Spleen (tissue), 3 donors: ENCODE measurements around the gene DGKB.

Experiments used
- POLR2A ChIP-seq, 3 donors: fragments of 450-650 bp; IDR thresholded peaks; one replicate each; pipeline ENCODE4 v1.5.1; 2017; ENCODE audit warnings: antibody characterized with exemption in 3 of 3, mild to moderate bottlenecking in 1 of 3
- POLR2AphosphoS5 ChIP-seq, 3 donors: sonication (generic); formaldehyde crosslinking; IDR thresholded peaks; one replicate each; pipeline ENCODE4 v1.5.1; 2017; ENCODE audit warnings: antibody characterized with exemption in 3 of 3

DNA sequence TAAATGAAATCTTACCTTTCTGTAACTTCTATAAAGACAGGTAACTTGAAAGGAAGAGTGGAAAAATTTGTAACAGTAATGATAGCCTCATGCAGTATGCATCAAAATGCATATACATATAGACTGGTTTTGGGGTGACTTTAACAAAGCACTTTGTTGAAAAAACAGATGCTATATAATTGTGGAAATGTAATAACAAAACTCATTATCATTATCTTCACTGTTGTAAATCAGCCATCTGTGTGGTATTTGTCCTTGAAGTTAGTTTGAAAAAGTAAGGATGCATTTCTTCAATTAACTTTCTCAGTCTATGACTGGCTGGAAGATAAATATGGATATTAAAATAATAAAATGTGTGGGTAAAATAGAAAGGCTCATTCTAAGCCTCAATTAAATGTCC lies 6.1 kb upstream of the DGKB start:
- TF ChIP-seq POLR2A (IDR thresholded peaks at IDR 0.05) (no peak), POLR2AphosphoS5 (IDR thresholded peaks at IDR 0.05) (no peak)
